ENCODE results near the gene VRK2.

VRK2 gene

GRCh38 chr2:58027029-58027428, 19.6 kb upstream of the VRK2 start:
- TF ChIP-seq, protein P1, sequence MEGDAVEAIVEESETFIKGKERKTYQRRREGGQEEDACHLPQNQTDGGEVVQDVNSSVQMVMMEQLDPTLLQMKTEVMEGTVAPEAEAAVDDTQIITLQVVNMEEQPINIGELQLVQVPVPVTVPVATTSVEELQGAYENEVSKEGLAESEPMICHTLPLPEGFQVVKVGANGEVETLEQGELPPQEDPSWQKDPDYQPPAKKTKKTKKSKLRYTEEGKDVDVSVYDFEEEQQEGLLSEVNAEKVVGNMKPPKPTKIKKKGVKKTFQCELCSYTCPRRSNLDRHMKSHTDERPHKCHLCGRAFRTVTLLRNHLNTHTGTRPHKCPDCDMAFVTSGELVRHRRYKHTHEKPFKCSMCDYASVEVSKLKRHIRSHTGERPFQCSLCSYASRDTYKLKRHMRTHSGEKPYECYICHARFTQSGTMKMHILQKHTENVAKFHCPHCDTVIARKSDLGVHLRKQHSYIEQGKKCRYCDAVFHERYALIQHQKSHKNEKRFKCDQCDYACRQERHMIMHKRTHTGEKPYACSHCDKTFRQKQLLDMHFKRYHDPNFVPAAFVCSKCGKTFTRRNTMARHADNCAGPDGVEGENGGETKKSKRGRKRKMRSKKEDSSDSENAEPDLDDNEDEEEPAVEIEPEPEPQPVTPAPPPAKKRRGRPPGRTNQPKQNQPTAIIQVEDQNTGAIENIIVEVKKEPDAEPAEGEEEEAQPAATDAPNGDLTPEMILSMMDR (IDR thresholded peaks at IDR 0.05; ENCODE audit: extremely low read depth, insufficient read depth, missing control alignments), result no peak
- in situ Hi-C loops (cut with MboI; ENCODE audit: low pct_unique_long_range_greater_than_20kb, low sequenced_read_pairs, unreplicated experiment), result loop anchor here (25.0 kb wide), 1 partner anchor 265 kb away; no protein-coding TSS in a partner anchor
- no peak for DNase-seq (ENCODE audit: low spot score)

GRCh38 chr2:58030771-58031170, 15.8 kb upstream of the VRK2 start:
- TF ChIP-seq, protein P1 (IDR thresholded peaks at IDR 0.05; ENCODE audit: extremely low read depth, insufficient read depth, missing control alignments), result no peak
- no peak for DNase-seq (ENCODE audit: low spot score)
- in situ Hi-C loops (cut with MboI; ENCODE audit: low pct_unique_long_range_greater_than_20kb, low sequenced_read_pairs, unreplicated experiment), result loop anchor here (25.0 kb wide), 1 partner anchor 268 kb away; no protein-coding TSS in a partner anchor

DNA sequence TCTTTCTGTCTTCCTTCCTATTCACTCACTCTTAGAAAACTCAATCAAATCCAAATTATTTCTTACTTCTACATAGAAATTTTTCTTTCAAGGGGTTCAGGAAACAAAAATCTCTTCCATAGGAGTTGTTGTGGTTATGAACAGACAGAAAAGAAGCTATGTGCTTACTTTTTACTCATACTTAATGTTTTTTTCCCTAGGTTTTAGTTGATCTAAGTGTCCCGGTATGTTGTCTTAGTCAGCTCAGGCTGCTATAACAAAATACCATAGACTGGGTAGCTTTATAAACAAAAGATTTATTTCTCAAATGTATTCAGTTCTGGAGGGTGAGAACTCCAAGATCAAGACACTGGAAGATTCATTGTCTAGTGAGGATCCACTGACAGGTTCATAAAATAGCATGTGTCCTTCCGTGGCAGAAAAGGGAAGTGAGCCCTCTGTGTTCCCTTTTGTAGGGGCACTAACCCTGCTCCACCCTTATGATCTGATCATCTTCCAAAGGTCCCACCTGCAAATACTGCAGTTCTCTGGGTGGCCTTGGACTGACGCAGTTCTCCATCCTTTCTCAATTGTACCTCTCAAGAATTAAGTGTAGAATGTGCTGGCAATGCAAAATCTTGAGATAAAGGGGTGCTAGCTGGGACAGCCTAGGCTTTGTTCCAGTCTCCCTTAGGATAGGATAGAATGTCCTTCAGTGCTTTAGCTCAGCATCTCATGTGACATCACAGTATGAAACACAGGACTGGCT, 14.4 kb upstream of the VRK2 start:
- DNase-seq (ENCODE audit: low spot score), result no peak
- TF ChIP-seq, protein P1 (IDR thresholded peaks at IDR 0.05; ENCODE audit: extremely low read depth, insufficient read depth, missing control alignments), result no peak
- in situ Hi-C loops (cut with MboI; ENCODE audit: low pct_unique_long_range_greater_than_20kb, low sequenced_read_pairs, unreplicated experiment), result loop anchor here (25.0 kb wide), 1 partner anchor 270 kb away; no protein-coding TSS in a partner anchor

DNA sequence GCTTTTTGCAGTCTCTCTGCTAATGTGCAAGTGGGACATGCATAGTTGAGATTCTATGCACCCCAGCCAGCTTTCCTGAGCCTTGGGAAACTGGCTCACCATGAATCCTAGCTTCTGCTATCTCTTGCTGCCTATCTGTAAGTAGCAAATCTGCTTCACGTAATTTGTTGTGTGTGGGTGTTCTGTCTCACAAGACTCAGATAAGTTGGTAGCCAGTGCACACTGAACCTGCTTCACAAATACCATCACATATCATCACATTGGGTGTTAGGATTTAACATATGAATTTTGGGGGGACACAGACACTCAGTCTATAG, 13.9 kb upstream of the VRK2 start:
- in situ Hi-C loops (cut with MboI; ENCODE audit: low pct_unique_long_range_greater_than_20kb, low sequenced_read_pairs, unreplicated experiment), result loop anchor here (25.0 kb wide), 1 partner anchor 270 kb away; no protein-coding TSS in a partner anchor
- TF ChIP-seq, protein P1 (IDR thresholded peaks at IDR 0.05; ENCODE audit: extremely low read depth, insufficient read depth, missing control alignments), result no peak
- DNase-seq (ENCODE audit: low spot score), result no peak

DNA sequence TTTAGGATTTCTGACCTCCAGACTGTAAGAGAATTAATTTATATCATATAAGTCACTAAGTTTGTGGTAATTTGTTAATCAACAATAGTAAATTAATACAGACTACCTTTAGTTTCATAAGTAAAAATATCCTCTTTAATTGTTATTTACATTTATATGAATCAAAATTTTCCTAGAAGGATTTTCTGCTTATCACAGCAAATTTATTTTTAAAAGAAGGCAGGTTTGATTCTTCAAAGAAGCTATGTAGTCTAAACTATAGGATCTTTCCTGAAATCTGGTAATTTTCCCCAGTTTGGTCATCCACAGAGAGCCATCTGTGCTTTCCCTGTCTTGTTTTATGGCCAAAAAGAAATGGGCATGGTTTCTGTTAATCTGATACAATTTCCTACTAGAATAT, 13.1 kb upstream of the VRK2 start:
- in situ Hi-C loops (cut with MboI; ENCODE audit: low pct_unique_long_range_greater_than_20kb, low sequenced_read_pairs, unreplicated experiment), result loop anchor here (25.0 kb wide), 1 partner anchor 271 kb away; no protein-coding TSS in a partner anchor
- TF ChIP-seq, protein P1 (IDR thresholded peaks at IDR 0.05; ENCODE audit: extremely low read depth, insufficient read depth, missing control alignments), result no peak

DNA sequence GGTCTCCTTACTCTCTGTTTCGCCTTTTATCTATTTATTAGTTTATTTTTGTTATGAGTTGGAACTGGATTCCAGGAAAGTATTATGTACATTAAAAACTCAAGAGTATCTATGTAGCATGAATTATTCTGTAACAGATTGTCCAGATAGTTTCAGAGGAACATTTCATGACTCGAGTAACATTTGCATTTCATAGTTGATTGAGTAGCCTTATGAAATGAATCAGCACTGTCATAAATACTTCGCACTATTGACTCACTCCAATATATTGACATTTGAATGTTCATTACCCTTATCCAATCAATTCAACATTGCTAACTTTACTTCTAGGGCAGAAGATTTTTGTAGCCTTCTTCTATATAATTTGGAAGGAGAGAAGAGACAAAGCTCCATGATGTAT, 11.3 kb upstream of the VRK2 start:
- in situ Hi-C loops (cut with MboI; ENCODE audit: low pct_unique_long_range_greater_than_20kb, low sequenced_read_pairs, unreplicated experiment), result loop anchor here (25.0 kb wide), 1 partner anchor 273 kb away; no protein-coding TSS in a partner anchor
- TF ChIP-seq, protein P1 (IDR thresholded peaks at IDR 0.05; ENCODE audit: extremely low read depth, insufficient read depth, missing control alignments), result no peak
- DNase-seq (ENCODE audit: low spot score), result no peak

More for the DNA sequence above, 13.1 kb upstream of the VRK2 start:
- DNase-seq (ENCODE audit: low spot score), result no peak

Measured in GM13977 (cell line).